Measurements from ENCODE around the gene SPEM3. TPM values are rescaled to one million over a fixed set of nuclear protein-coding genes. Genes with fewer than 3 reads are reported as not detected.
"Not testable (repeated sequence)": the region's sequence is repeated elsewhere in the genome, so short reads cannot be mapped to it uniquely, and the experiment has no call there.

The SPEM3 gene
- total RNA-seq, 1 donor from 2014 or later = not detected

DNA sequence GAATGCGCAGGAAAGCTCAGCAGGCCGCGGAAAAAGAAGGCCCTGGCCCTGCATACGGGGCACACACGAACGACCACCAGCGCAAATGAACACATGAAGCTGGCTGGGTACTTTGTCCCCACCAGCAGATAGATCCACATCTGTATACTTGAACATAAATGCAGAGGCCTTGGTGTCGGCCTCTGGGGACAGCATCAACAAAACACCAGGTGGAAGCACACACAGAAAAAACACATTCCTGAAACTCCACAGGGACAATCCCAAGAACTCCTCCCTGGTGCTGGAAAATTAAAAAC, 51.4 kb downstream of the SPEM3 start:
- Histone ChIP-seq H4K20me1 (ENCODE audit: low read depth) (peaks cover 29% of the 10 kb centered on the region), H3K9ac (peak overlapping the region; percentile 36), H3F3A (ENCODE audit: low read depth) (peaks cover 34% of the 10 kb centered on the region), H3K27me3 (no peaks in the 10 kb centered on the region), H3K4me1 (peaks cover 19% of the 10 kb centered on the region), H3K79me2 (ENCODE audit: low read depth) (peaks cover 59% of the 10 kb centered on the region), H3K4me3 (peak overlapping the region; percentile 97), H3K4me2 (peak overlapping the region; percentile 98), H2AFZ (replicated peaks) (peak overlapping the region; percentile 65), H3K9me3 (ENCODE audit: low read depth) (no peaks in the 10 kb centered on the region), H3K36me3 (no peaks in the 10 kb centered on the region), H3K27ac (peak overlapping the region; percentile 80)
- TF ChIP-seq EZH2phosphoT487 (IDR thresholded peaks at IDR 0.05) (no peak), EZH2 (IDR thresholded peaks at IDR 0.05) (no peak)
- TF ChIP-seq, protein P1, sequence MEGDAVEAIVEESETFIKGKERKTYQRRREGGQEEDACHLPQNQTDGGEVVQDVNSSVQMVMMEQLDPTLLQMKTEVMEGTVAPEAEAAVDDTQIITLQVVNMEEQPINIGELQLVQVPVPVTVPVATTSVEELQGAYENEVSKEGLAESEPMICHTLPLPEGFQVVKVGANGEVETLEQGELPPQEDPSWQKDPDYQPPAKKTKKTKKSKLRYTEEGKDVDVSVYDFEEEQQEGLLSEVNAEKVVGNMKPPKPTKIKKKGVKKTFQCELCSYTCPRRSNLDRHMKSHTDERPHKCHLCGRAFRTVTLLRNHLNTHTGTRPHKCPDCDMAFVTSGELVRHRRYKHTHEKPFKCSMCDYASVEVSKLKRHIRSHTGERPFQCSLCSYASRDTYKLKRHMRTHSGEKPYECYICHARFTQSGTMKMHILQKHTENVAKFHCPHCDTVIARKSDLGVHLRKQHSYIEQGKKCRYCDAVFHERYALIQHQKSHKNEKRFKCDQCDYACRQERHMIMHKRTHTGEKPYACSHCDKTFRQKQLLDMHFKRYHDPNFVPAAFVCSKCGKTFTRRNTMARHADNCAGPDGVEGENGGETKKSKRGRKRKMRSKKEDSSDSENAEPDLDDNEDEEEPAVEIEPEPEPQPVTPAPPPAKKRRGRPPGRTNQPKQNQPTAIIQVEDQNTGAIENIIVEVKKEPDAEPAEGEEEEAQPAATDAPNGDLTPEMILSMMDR (IDR thresholded peaks at IDR 0.05) = no peak
- Mint-ChIP-seq H3K27ac (peak overlapping the region; percentile 99), H3K4me3 (peak overlapping the region; percentile 98), H3K4me1 (peaks cover 67% of the 10 kb centered on the region), H3K9me3 (no peaks in the 10 kb centered on the region), H3K27me3 (ENCODE audit: insufficient read depth, low read depth) (peaks cover 16% of the 10 kb centered on the region), H3K36me3 (peaks cover 9% of the 10 kb centered on the region)
- no peak for DNase-seq (ENCODE audit: low spot score)

DNA sequence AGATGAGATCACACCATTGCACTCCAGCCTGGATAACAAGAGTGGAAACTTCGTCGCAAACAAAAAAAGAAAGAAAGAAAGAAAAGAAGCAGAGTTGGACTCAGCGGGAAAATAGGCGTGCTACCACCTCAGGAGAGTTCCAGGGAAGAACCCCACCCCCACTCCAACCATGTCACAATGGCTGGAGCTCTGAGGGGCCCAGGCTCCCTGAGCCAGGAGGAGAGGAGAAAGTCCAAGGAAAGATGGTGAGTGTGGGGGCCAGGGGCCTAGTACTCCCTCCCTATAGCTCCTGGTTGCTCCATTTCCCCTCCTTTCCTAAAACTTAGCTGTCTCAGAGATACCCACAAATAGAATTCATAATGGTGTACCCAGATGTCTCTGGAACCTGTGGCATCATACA, 52.6 kb downstream of the SPEM3 start, which contains the start of gene SLC35G6:
TSS of gene SLC35G6 (plus strand) at position 172 of the 400 bp plus-strand sequence. CDS start at position 243, 71 bp downstream.
- H3F3A ChIP-seq (ENCODE audit: low read depth) = peaks cover 37% of the 10 kb centered on the region
- not testable (repeated sequence) for H3K27ac ChIP-seq; H3K9me3 Mint-ChIP-seq; DNase-seq (ENCODE audit: low spot score); H3K9ac ChIP-seq; H3K36me3 ChIP-seq; H3K9me3 ChIP-seq (ENCODE audit: low read depth); H3K27me3 ChIP-seq; H3K4me3 ChIP-seq; H2AFZ ChIP-seq (replicated peaks)
- peak within 1 kb of the TSS; percentile 98 for H3K4me3 Mint-ChIP-seq
- H3K4me1 Mint-ChIP-seq = peaks cover 73% of the 10 kb centered on the region
- H3K27me3 Mint-ChIP-seq (ENCODE audit: insufficient read depth, low read depth) = peaks cover 14% of the 10 kb centered on the region
- H4K20me1 ChIP-seq (ENCODE audit: low read depth) = peaks cover 35% of the 10 kb centered on the region
- H3K36me3 Mint-ChIP-seq = peaks cover 11% of the 10 kb centered on the region
- peak within 1 kb of the TSS; percentile 99 for H3K27ac Mint-ChIP-seq
- H3K4me2 ChIP-seq = peak within 1 kb of the TSS; percentile 98
- peaks cover 59% of the 10 kb centered on the region for H3K79me2 ChIP-seq (ENCODE audit: low read depth)
- H3K4me1 ChIP-seq = peaks cover 21% of the 10 kb centered on the region

DNA sequence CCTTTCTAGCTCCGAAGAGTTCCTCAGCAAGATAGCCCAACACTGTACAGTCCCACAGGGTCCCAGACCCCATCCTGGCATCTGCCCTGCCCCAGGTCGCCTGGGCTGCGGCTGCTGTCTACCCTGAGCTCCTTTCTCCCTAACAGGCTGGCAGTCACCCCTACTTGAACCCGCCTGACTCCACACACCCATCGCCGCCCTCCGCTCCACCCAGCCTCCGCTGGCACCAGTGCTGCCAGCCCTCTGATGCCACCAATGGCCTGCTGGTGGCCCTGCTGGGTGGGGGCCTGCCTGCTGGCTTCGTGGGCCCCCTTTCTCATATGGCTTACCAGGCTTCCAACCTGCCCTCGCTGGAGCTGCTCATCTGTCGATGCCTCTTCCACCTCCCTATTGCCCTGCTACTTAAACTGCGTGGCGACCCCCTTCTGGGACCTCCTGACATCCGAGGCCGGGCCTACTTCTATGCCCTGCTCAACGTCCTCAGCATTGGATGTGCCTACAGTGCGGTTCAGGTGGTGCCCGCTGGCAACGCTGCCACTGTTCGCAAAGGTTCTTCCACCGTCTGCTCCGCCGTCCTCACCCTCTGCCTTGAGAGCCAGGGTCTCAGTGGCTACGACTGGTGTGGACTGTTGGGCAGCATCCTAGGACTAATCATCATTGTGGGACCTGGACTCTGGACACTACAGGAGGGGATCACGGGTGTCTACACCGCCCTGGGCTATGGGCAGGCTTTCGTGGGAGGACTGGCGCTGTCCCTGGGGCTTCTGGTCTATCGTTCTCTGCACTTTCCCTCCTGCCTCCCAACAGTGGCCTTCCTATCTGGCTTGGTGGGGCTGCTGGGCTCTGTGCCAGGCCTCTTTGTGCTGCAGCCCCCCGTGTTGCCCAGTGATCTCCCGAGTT, 53.4 kb downstream of the SPEM3 start:
- not testable (repeated sequence) for H3K9ac ChIP-seq
- H3K79me2 ChIP-seq (ENCODE audit: low read depth) = peaks cover 59% of the 10 kb centered on the region

More for the DNA sequence above, 53.4 kb downstream of the SPEM3 start:
- H3K27ac ChIP-seq; H3K9me3 ChIP-seq (ENCODE audit: low read depth); H3K36me3 ChIP-seq; H3K36me3 Mint-ChIP-seq; H3K4me2 ChIP-seq; H3K27me3 ChIP-seq; H3K9me3 Mint-ChIP-seq; H2AFZ ChIP-seq (replicated peaks); DNase-seq (ENCODE audit: low spot score); H3K4me3 ChIP-seq: not testable (repeated sequence)
- peaks cover 37% of the 10 kb centered on the region for H4K20me1 ChIP-seq (ENCODE audit: low read depth)
- H3F3A ChIP-seq (ENCODE audit: low read depth) = peaks cover 38% of the 10 kb centered on the region
- Mint-ChIP-seq H3K4me3 (peak overlapping the region; percentile 96), H3K27me3 (ENCODE audit: insufficient read depth, low read depth) (peaks cover 11% of the 10 kb centered on the region), H3K27ac (peak overlapping the region; percentile 100), H3K4me1 (peaks cover 70% of the 10 kb centered on the region)
- peaks cover 29% of the 10 kb centered on the region for H3K4me1 ChIP-seq

Other genes starting within 250 kb of the SPEM3 start
- gene ASGR1, start 249.5 kb upstream of the SPEM3 start, total RNA-seq (ENCODE audit: low replicate concordance) = 3.1 and 4.4 TPM in 2 replicates
- gene DLG4, start 209.0 kb upstream of the SPEM3 start, total RNA-seq (ENCODE audit: low replicate concordance) = 23.5 and 50.5 TPM in 2 replicates
- 86.7 and 194 TPM in 2 replicates for gene ACADVL, start 208.9 kb upstream of the SPEM3 start, total RNA-seq (ENCODE audit: low replicate concordance)
- 43.9 and 113 TPM in 2 replicates for gene DVL2, start 194.3 kb upstream of the SPEM3 start, total RNA-seq (ENCODE audit: low replicate concordance)
- gene PHF23, start 189.4 kb upstream of the SPEM3 start, total RNA-seq (ENCODE audit: low replicate concordance) = 31.6 and 59.1 TPM in 2 replicates
- gene GABARAP, start 186.4 kb upstream of the SPEM3 start, total RNA-seq (ENCODE audit: low replicate concordance) = 225 and 276 TPM in 2 replicates
- gene CTDNEP1, start 177.1 kb upstream of the SPEM3 start, total RNA-seq (ENCODE audit: low replicate concordance) = 46.5 and 55.3 TPM in 2 replicates
- 17.5 and 42.2 TPM in 2 replicates for gene ELP5, start 176.6 kb upstream of the SPEM3 start, total RNA-seq (ENCODE audit: low replicate concordance)
- 0.32 and 1.3 TPM in 2 replicates for gene CLDN7, start 166.4 kb upstream of the SPEM3 start, total RNA-seq (ENCODE audit: low replicate concordance)
- 1.7 and 7.3 TPM in 2 replicates for gene SLC2A4, start 147.1 kb upstream of the SPEM3 start, total RNA-seq (ENCODE audit: low replicate concordance)
- gene YBX2, start 134.2 kb upstream of the SPEM3 start, total RNA-seq (ENCODE audit: low replicate concordance) = 2.7 and 9.1 TPM in 2 replicates
- gene EIF5A, start 121.2 kb upstream of the SPEM3 start, total RNA-seq (ENCODE audit: low replicate concordance) = 251 and 370 TPM in 2 replicates
- gene GPS2, start 113.5 kb upstream of the SPEM3 start, total RNA-seq (ENCODE audit: low replicate concordance) = 20.5 and 41.8 TPM in 2 replicates
- 5.1 and 26.3 TPM in 2 replicates for gene NEURL4, start 99.5 kb upstream of the SPEM3 start, total RNA-seq (ENCODE audit: low replicate concordance)
- gene ACAP1, start 92.3 kb upstream of the SPEM3 start, total RNA-seq (ENCODE audit: low replicate concordance) = 0.65 and 2.7 TPM in 2 replicates
- gene KCTD11, start 76.7 kb upstream of the SPEM3 start, total RNA-seq (ENCODE audit: low replicate concordance) = 2.7 and 8.2 TPM in 2 replicates
- not detected in 2 replicates for gene TMEM95, start 73.7 kb upstream of the SPEM3 start, total RNA-seq (ENCODE audit: low replicate concordance)
- 1.8 and 4.0 TPM in 2 replicates for gene TNK1, start 47.8 kb upstream of the SPEM3 start, total RNA-seq (ENCODE audit: low replicate concordance)
- 6.6 and 17.5 TPM in 2 replicates for gene PLSCR3, start 34.3 kb upstream of the SPEM3 start, total RNA-seq (ENCODE audit: low replicate concordance)
- gene TMEM256, start 24.8 kb upstream of the SPEM3 start, total RNA-seq (ENCODE audit: low replicate concordance) = 72.0 and 152 TPM in 2 replicates
- gene NLGN2, start 21.0 kb upstream of the SPEM3 start, total RNA-seq (ENCODE audit: low replicate concordance) = 13.9 and 36.5 TPM in 2 replicates
- gene SPEM1, start 8.5 kb upstream of the SPEM3 start, total RNA-seq (ENCODE audit: low replicate concordance) = not detected in 2 replicates
- not detected in 2 replicates for gene SPEM2, start 3.2 kb upstream of the SPEM3 start, total RNA-seq (ENCODE audit: low replicate concordance)
- 1.0 and 1.6 TPM in 2 replicates for gene TMEM102, start 6.6 kb downstream of the SPEM3 start, total RNA-seq (ENCODE audit: low replicate concordance)
- gene FGF11, start 10.7 kb downstream of the SPEM3 start, total RNA-seq (ENCODE audit: low replicate concordance) = 7.6 and 14.9 TPM in 2 replicates
- 7.4 and 7.5 TPM in 2 replicates for gene CHRNB1, start 16.2 kb downstream of the SPEM3 start, total RNA-seq (ENCODE audit: low replicate concordance)
- 5.4 and 15.5 TPM in 2 replicates for gene ZBTB4, start 50.8 kb downstream of the SPEM3 start, total RNA-seq (ENCODE audit: low replicate concordance)
- gene SLC35G6, start 52.6 kb downstream of the SPEM3 start, total RNA-seq (ENCODE audit: low replicate concordance) = not detected in 2 replicates
- gene POLR2A, start 55.5 kb downstream of the SPEM3 start, total RNA-seq (ENCODE audit: low replicate concordance) = 32.7 and 51.4 TPM in 2 replicates
- gene TNFSF12, start 120.2 kb downstream of the SPEM3 start, total RNA-seq (ENCODE audit: low replicate concordance) = 0.75 and 2.4 TPM in 2 replicates
- 0.37 TPM in 1 of 2 replicates, not detected in the other for gene TNFSF13, start 129.9 kb downstream of the SPEM3 start, total RNA-seq (ENCODE audit: low replicate concordance)
- 87.9 and 91.6 TPM in 2 replicates for gene SENP3, start 133.1 kb downstream of the SPEM3 start, total RNA-seq (ENCODE audit: low replicate concordance)
- 0.95 TPM in 1 of 2 replicates, not detected in the other for gene CD68, start 150.8 kb downstream of the SPEM3 start, total RNA-seq (ENCODE audit: low replicate concordance)
- gene MPDU1, start 155.0 kb downstream of the SPEM3 start, total RNA-seq (ENCODE audit: low replicate concordance) = 167 and 177 TPM in 2 replicates
- 0.51 and 7.6 TPM in 2 replicates for gene SOX15, start 161.2 kb downstream of the SPEM3 start, total RNA-seq (ENCODE audit: low replicate concordance)
- gene FXR2, start 186.0 kb downstream of the SPEM3 start, total RNA-seq (ENCODE audit: low replicate concordance) = 42.7 and 65.5 TPM in 2 replicates
- gene SAT2, start 199.0 kb downstream of the SPEM3 start, total RNA-seq (ENCODE audit: low replicate concordance) = 34.6 and 56.6 TPM in 2 replicates
- gene SHBG, start 201.3 kb downstream of the SPEM3 start, total RNA-seq (ENCODE audit: low replicate concordance) = 0.46 TPM in 1 of 2 replicates, not detected in the other
- 0.37 and 1.4 TPM in 2 replicates for gene ATP1B2, start 222.1 kb downstream of the SPEM3 start, total RNA-seq (ENCODE audit: low replicate concordance)